Naive B cell (primary cell): ENCODE results near the gene PTH2R. TPM values are rescaled to one million over a fixed set of nuclear protein-coding genes. Genes with fewer than 3 reads are reported as not detected.
"Not testable (repeated sequence)": the region's sequence is repeated elsewhere in the genome, so short reads cannot be mapped to it uniquely, and the experiment has no call there.

Experiments
- ATAC-seq, 2 donors: fragments of 150-1000 bp; cut with Tn5 transposase; 2 replicates each; pipeline ENCODE4 v1.10.0; 2021; ENCODE audit warnings: low read depth in 2 of 2, mild to moderate bottlenecking in 2 of 2, moderate library complexity in 2 of 2
- DNase-seq: peaks from one replicate; pipeline ENCODE4 v3.0.0; 2022
- H3K27ac Mint-ChIP-seq, 6 donors: one replicate each; pipeline ENCODE4 v1.8.0; 2020 to 2022; ENCODE audit warnings: mild to moderate bottlenecking in 6 of 6, mixed read lengths in 6 of 6, moderate library complexity in 5 of 6, inconsistent platforms in 2 of 6
- H3K27me3 Mint-ChIP-seq, 3 donors: one replicate each; pipeline ENCODE4 v1.8.0; 2021 to 2022; ENCODE audit warnings: mixed read lengths in 3 of 3, mild to moderate bottlenecking in 1 of 3
- H3K36me3 Mint-ChIP-seq, 2 donors: one replicate each; pipeline ENCODE4 v1.8.0; 2020 to 2022; ENCODE audit warnings: mixed read lengths in 2 of 2, inconsistent platforms in 1 of 2, mild to moderate bottlenecking in 1 of 2
- H3K4me1 Mint-ChIP-seq, 3 donors: one replicate each; pipeline ENCODE4 v1.8.0; 2020 to 2022; ENCODE audit warnings: mixed read lengths in 3 of 3, inconsistent platforms in 1 of 3, mild to moderate bottlenecking in 1 of 3, moderate library complexity in 1 of 3
- H3K4me3 Mint-ChIP-seq, 8 donors: one replicate each; pipeline ENCODE4 v1.8.0; 2020 to 2022; ENCODE audit warnings: mild to moderate bottlenecking in 8 of 8, mixed read lengths in 8 of 8, moderate library complexity in 8 of 8, inconsistent platforms in 2 of 8
- H3K9me3 Mint-ChIP-seq, 7 donors: one replicate each; pipeline ENCODE4 v1.8.0; 2020 to 2022; ENCODE audit warnings: mixed read lengths in 7 of 7, mild to moderate bottlenecking in 5 of 7, inconsistent platforms in 2 of 7, moderate library complexity in 1 of 7
- polyA plus RNA-seq, 6 donors: library from polyadenylated mRNA; unstranded; fragments of 300-500 nt; fragmentation: Illumina TruSeq; gene quantifications; one replicate each; pipeline ENCODE4 v1.2.3, GENCODE V29; 2021; ENCODE audit warnings: low read depth in 6 of 6

The PTH2R gene
- polyA plus RNA-seq, 6 donors from 2014 or later: 0.09 to 0.42 (median 0.23) TPM; not detected in 2

DNA sequence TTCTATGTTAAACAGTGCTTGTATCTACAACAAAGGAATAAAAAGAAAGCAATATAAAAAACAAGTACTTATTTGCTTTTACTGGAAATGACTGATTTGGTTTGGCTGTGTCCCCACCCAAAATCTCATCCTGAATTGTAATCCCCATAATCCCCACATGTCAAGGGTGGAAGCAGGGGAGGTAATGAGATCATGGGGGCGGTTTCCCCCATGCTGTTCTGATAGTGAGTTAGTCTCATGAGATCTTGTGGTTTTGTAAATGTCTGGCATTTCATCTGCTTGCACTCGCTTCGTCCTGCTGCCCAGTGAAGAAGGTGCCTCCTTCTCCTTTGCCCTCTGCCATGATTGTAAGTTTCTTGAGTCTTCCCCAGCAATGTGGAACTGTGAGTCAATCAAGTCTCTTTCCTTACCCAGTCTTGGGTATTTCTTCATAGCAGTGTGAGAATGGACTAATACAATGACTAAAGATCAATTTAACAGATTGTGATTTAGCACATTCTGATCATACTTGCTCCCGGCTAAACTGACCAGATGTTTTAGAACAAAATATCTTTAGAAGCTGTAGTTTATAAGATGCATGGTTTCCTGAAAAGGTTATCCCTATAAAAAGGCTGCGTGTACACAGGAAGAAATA, 19.9 kb downstream of the PTH2R start:
- Mint-ChIP-seq H3K36me3 (no peaks in the 10 kb centered on the region), H3K4me3 (no peak overlapping the region), H3K4me1 (no peaks in the 10 kb centered on the region)

DNA sequence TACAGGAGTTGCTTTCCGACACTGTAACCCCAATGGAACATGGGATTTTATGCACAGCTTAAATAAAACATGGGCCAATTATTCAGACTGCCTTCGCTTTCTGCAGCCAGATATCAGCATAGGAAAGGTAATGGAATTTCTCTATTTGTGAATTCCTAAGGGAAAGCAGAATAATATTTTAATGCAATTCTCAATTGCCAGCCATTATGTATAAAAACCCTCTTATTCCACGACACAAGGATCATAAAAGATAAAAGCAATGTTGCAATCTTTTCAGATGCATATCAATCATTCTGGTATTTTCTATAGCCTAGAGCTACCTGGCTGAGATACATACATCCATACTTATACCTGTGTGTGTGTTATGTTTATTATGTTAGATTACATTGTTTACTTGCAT, 31.2 kb downstream of the PTH2R start:
- ATAC-seq: no peak
- Mint-ChIP-seq H3K27ac (no peak overlapping the region), H3K9me3 (no peaks in the 10 kb centered on the region), H3K36me3 (no peaks in the 10 kb centered on the region), H3K27me3 (peaks cover 9 to 27% (median 20%) of the 10 kb centered on the region in 3 donors), H3K4me3 (no peak overlapping the region), H3K4me1 (no peaks in the 10 kb centered on the region)
- DNase-seq: no peak

More for the DNA sequence above, 19.9 kb downstream of the PTH2R start:
- DNase-seq: no peak
- Mint-ChIP-seq H3K27me3 (peaks cover 8 to 19% (median 14%) of the 10 kb centered on the region in 3 donors), H3K27ac (no peak overlapping the region), H3K9me3 (peaks cover 4 to 17% (median 10%) of the 10 kb centered on the region in 7 donors)
- no peak for ATAC-seq

DNA sequence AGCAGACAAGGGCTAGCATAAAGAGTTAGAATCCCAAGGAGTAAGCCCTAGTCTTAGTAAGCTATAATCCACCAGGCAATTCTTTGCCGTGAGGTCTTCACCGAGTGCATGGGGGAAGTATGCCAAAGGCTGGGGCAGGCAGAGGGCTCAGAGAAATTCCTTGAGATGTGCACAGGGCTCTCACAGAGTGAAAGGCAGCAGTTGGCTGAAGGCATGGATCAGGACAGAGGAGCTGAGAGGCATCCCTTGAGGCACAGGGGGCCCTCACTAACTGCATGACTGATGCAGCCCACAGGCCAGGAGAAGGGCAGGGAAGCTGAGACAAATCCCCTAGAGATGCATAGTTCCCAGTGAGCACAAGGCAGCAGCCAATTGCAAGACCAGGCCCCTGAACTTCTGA, 34.1 kb downstream of the PTH2R start:
- ATAC-seq: no peak
- Mint-ChIP-seq H3K27ac (no peak overlapping the region), H3K36me3 (no peaks in the 10 kb centered on the region), H3K4me1 (no peaks in the 10 kb centered on the region), H3K4me3 (no peak overlapping the region), H3K27me3 (peaks cover 0 to 19% (median 9%) of the 10 kb centered on the region in 3 donors), H3K9me3 (no peaks in the 10 kb centered on the region)
- DNase-seq: no peak

DNA sequence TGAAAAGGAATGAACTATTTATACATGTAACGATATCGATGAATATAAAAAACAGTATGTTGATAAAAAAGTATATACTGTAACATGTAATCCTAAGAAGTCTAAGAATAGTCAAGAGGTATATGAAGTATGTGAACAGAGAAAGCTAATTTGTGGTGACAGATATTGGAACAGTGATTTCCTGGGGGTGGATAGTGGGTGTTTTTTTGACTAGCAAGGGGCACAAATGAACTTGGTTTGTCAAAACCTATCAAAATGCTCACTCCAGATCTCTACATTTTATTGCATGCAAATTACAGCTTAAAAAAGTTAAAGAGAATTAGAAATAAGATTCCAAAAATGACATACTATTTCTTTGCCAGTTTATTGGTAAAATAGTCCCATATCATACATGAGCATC, 35.4 kb downstream of the PTH2R start:
- H3K27ac Mint-ChIP-seq: no peak overlapping the region
- H3K27me3 Mint-ChIP-seq: peaks cover 0 to 7% (median 3%) of the 10 kb centered on the region in 3 donors
- H3K9me3 Mint-ChIP-seq: no peaks in the 10 kb centered on the region
- H3K36me3 Mint-ChIP-seq: no peaks in the 10 kb centered on the region
- no peaks in the 10 kb centered on the region for H3K4me1 Mint-ChIP-seq
- no peak for DNase-seq
- H3K4me3 Mint-ChIP-seq: no peak overlapping the region
- ATAC-seq: no peak

DNA sequence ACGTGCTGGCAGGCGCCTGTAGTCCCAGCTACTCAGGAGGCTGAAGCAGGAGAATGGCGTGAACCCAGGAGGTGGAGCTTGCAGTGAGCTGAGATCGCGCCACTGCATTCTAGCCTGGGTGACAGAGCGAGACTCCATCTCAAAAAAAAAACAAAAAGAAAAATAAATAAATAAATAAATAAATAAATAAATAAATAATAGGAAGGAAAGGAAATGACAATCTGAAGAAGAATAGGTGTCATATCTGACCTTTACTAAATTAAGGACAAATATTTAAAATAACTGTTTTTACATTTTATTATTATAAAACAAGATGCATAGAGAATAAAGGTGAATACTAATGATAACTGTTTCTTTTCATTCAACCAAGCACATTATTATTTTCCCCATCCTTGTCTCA, 40.9 kb downstream of the PTH2R start:
- H3K9me3 Mint-ChIP-seq, ATAC-seq, H3K27ac Mint-ChIP-seq, DNase-seq, H3K27me3 Mint-ChIP-seq, H3K4me3 Mint-ChIP-seq, H3K36me3 Mint-ChIP-seq, H3K4me1 Mint-ChIP-seq: not testable (repeated sequence)

DNA sequence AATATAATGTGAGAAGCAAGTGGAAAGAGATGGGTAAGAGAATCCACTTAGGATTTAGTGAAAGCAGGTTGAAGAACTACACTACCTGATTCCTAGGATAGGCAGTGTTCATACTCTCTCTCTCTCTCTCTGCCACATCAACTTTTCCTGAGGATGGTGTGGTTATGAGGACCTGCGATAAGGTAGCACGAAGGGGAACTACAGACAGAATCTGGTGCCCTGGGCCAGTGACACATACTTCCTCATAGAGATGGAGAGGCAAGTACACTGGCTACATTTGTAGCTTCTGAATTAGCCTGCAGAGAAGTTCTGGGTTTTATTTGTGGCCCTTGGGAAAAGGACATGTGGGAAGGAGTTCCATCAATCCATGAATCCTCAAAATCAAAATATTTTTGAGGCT, 44.5 kb downstream of the PTH2R start:
- ATAC-seq (no peak), DNase-seq (no peak)
- Mint-ChIP-seq H3K4me3 (no peak overlapping the region), H3K4me1 (no peaks in the 10 kb centered on the region), H3K36me3 (no peaks in the 10 kb centered on the region), H3K27me3 (peaks cover 0 to 16% (median 11%) of the 10 kb centered on the region in 3 donors), H3K9me3 (no peaks in the 10 kb centered on the region), H3K27ac (no peak overlapping the region)

DNA sequence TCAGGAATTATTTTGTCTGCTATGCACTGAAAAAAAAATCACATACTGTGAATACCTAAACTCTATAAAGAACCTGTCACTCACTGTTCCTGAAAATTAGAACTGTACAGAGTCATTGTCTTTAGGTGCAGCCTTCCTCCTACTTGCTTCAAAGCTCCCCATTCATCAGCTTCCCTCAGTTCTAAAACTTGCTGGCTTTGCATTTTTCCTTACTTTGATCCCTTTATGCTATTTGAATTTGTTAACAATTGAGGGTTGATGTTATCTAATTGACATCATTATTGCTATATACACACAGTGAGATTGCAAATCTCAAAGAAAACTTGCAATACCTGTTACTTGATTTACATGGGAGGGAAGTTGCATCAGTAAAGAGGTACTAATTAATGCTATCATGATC, 48.3 kb downstream of the PTH2R start:
- no peaks in the 10 kb centered on the region for H3K36me3 Mint-ChIP-seq
- no peak overlapping the region for H3K27ac Mint-ChIP-seq
- ATAC-seq: no peak
- no peak overlapping the region for H3K4me3 Mint-ChIP-seq
- no peaks in the 10 kb centered on the region for H3K4me1 Mint-ChIP-seq
- peaks cover 0 to 4% (median 0%) of the 10 kb centered on the region in 7 donors for H3K9me3 Mint-ChIP-seq
- no peak for DNase-seq
- H3K27me3 Mint-ChIP-seq: peaks cover 0 to 16% (median 4%) of the 10 kb centered on the region in 3 donors

DNA sequence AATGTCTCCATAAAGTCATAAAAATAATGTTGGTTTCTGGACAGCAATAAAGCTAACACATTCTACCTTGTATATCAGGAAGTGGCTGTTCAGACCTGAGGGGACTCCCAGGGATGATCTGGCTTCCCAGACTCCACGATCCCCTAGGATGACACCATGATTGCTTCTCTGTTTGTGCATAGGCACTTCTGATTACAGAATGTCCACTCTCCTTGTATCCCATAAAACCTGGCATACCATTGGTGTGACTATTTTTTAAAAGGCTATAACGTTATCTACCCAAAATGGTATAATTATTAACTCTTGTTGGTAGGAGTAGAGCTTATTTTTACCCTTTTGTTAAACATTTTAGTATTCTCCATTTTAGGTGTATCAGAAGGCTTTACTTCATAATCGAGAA, 57.1 kb downstream of the PTH2R start:
- no peak overlapping the region for H3K27ac Mint-ChIP-seq
- no peaks in the 10 kb centered on the region for H3K4me1 Mint-ChIP-seq
- ATAC-seq (no peak), DNase-seq (no peak)
- peaks cover 0 to 1% (median 0%) of the 10 kb centered on the region in 7 donors for H3K9me3 Mint-ChIP-seq
- H3K36me3 Mint-ChIP-seq: no peaks in the 10 kb centered on the region
- peaks cover 0 to 7% (median 3%) of the 10 kb centered on the region in 3 donors for H3K27me3 Mint-ChIP-seq
- H3K4me3 Mint-ChIP-seq: no peak overlapping the region

DNA sequence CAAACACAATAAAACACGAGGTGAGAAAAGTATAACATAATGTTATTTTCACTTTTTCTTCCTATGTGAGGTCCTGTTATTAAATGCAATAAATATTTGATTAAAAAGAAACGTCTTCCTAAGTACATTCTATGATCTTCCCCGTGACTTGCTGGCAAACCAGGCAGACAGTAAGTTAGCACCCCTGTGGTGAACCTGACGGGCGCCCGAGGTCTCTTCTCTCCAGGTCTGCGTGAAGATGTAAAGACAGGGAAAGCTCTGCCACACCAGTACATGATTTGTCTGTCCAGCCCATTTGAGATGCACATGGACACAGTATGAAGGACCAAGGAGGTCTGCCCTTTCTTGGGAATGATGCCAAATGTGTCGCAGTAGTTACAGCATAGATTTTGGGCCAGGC, 57.6 kb downstream of the PTH2R start:
- peaks cover 0 to 7% (median 0%) of the 10 kb centered on the region in 3 donors for H3K27me3 Mint-ChIP-seq
- H3K36me3 Mint-ChIP-seq: no peaks in the 10 kb centered on the region
- peak overlapping the region in 1 of 6 donors; percentile 60 for H3K27ac Mint-ChIP-seq
- no peaks in the 10 kb centered on the region for H3K4me1 Mint-ChIP-seq
- H3K4me3 Mint-ChIP-seq: no peak overlapping the region
- no peaks in the 10 kb centered on the region for H3K9me3 Mint-ChIP-seq
- ATAC-seq (no peak), DNase-seq (no peak)

DNA sequence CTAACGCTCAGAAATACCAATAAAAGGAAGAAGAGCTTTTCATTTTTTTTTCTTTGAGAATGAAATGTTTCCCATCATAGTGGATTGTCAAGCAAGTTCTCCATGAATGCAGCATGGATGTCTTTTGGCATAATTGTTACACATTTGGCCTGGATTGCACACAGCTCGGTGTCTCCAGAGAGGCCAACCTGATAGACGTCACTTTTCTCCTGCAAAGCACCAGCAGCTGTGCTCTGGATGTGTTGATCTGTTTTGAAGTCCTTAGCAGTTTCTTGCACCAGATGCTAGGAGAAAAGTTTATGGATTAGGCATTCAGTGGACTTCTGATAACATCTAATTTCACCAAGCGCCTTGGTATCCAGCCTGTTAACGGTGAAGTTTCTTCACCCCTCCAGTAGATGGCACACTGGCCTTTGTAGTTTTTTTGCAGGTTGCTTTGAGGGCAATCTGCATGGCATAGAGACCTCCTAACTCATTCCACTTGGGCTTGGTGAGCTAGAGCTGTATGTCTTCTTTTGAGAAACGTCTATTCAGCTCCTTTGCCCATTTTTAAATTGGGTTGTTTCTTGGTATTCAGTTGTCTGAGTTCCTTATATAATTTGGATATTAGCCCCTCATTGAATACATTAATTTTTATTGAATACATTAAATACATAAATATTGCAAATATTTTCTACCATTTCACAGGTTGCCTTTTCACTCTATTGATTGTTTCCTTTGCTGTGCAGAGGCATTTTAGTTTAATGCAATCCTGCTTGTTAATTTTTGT, 59.7 kb downstream of the PTH2R start:
- DNase-seq (peak; percentile 1), ATAC-seq (no peak)
- H3K4me3 Mint-ChIP-seq: no peak overlapping the region
- H3K36me3 Mint-ChIP-seq: no peaks in the 10 kb centered on the region
- no peak overlapping the region for H3K27ac Mint-ChIP-seq
- H3K27me3 Mint-ChIP-seq: peaks cover 7 to 14% (median 8%) of the 10 kb centered on the region in 3 donors
- peaks cover 0 to 10% (median 3%) of the 10 kb centered on the region in 7 donors for H3K9me3 Mint-ChIP-seq
- H3K4me1 Mint-ChIP-seq: no peaks in the 10 kb centered on the region

DNA sequence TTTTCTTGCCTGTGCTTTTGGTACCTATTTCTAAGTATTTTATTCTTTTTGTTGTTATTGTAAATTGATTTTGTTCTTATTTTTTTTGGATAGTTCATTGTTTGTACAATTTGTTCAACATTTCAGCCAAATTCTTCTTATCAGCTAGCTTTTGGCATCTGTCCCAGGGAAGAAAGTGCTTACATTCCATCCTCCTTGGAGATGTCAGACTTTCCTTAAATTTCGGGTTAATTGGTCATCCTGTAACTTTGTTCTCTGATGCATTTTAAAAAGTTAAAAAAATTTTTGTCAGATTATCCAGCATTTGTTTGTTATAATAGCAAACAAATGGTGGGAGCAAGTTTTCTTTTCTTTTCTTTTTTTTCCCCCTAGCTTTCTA, 60.3 kb downstream of the PTH2R start:
- H3K9me3 Mint-ChIP-seq: peaks cover 0 to 13% (median 3%) of the 10 kb centered on the region in 7 donors
- DNase-seq (no peak), ATAC-seq (no peak)
- H3K27ac Mint-ChIP-seq: peak overlapping the region in 1 of 6 donors; percentile 7
- H3K4me1 Mint-ChIP-seq: no peaks in the 10 kb centered on the region
- peaks cover 7 to 14% (median 8%) of the 10 kb centered on the region in 3 donors for H3K27me3 Mint-ChIP-seq
- H3K4me3 Mint-ChIP-seq: no peak overlapping the region
- no peaks in the 10 kb centered on the region for H3K36me3 Mint-ChIP-seq

DNA sequence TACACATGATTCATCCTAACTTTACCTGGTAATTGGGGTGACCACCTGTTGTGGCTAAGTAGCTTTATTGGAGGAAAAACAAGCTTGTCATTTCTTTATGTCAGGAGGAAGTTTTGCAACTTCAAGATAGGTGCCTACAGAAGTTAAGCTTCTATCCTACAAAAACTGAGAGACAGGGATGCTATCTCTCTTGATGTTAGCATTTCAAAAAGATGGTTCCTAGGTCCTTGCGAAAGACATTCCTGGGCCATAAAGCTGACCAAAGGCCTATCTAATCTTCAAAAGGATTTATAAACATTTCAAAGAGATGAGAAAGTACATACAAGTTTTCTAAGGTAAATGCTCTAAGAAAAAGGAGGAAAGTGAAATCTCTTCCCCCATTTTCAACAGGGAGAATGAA, 61.0 kb downstream of the PTH2R start:
- Mint-ChIP-seq H3K36me3 (no peaks in the 10 kb centered on the region), H3K9me3 (peaks cover 0 to 19% (median 3%) of the 10 kb centered on the region in 7 donors), H3K27me3 (peaks cover 7 to 10% (median 8%) of the 10 kb centered on the region in 3 donors), H3K4me1 (no peaks in the 10 kb centered on the region), H3K27ac (no peak overlapping the region), H3K4me3 (no peak overlapping the region)
- DNase-seq: no peak
- no peak for ATAC-seq

DNA sequence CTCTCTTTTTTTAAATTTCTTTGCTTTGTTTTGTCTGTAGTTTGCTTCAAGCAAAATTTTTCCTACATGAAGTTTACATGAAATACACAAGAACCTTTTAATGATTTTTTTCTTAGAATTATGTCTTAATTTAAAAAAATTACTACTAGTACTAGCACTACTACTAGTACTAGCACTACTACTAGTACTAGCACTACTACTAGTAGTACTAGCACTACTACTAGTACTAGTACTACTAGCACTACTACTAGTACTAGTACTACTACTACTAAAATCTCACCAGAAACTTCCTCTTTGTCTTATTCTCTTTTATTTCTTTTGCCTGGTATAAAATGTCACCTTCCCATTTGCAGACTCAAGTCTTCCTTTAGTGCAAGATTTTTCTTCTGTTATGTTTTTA, 71.1 kb downstream of the PTH2R start:
- peaks cover 0 to 14% (median 5%) of the 10 kb centered on the region in 7 donors for H3K9me3 Mint-ChIP-seq
- DNase-seq (no peak), ATAC-seq (no peak)
- H3K36me3 Mint-ChIP-seq: no peaks in the 10 kb centered on the region
- H3K27me3 Mint-ChIP-seq: peaks cover 9 to 17% (median 15%) of the 10 kb centered on the region in 3 donors
- H3K4me3 Mint-ChIP-seq: no peak overlapping the region
- H3K4me1 Mint-ChIP-seq: no peaks in the 10 kb centered on the region
- peak overlapping the region in 1 of 6 donors; percentile 41 for H3K27ac Mint-ChIP-seq

DNA sequence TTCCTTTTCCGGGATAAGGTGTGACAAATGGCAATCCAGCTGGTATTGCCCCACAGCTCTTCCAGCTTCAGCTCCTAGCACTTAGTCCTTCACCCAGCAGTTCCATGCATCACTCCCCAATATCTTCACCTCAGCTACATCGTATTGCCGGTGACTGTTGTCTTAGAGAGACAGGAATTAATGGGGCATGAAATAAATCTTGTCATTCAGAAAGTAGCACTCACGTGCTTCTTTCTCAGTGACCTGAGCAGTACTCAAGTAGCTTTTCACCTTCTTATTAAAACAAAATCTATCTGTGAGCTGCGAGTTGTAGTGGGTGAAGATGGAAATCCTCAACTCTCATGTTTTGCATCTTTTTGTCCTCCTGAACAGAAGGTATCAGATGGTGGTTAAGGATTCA, 72.8 kb downstream of the PTH2R start:
- DNase-seq (no peak), ATAC-seq (no peak)
- Mint-ChIP-seq H3K4me3 (no peak overlapping the region), H3K4me1 (no peaks in the 10 kb centered on the region), H3K9me3 (peaks cover 0 to 12% (median 5%) of the 10 kb centered on the region in 7 donors), H3K36me3 (no peaks in the 10 kb centered on the region), H3K27ac (no peak overlapping the region), H3K27me3 (peaks cover 5 to 11% (median 6%) of the 10 kb centered on the region in 3 donors)
